K562 (cell line): ENCODE data around the gene PAX8. TPM values are rescaled to one million over a fixed set of nuclear protein-coding genes. Genes with fewer than 3 reads are reported as not detected.

Experiments
- ATAC-seq: fragments of 200-7000 bp; cut with Tn5 transposase; 3 replicates; pipeline ENCODE4 v1.9.1; 2020; ENCODE audit warnings: moderate library complexity
- BruUV-seq: library from RNA; stranded (reverse); fragments of 400-500 nt; replicated peaks from 2 replicates; lab custom pipeline; 2021; lab: Mats Ljungman, UMichigan
- CTCF ChIA-PET: fragments of 300-600 bp; formaldehyde crosslinking; extraction: SDS; loops from one replicate; lab custom pipeline; 2021; ENCODE audit warnings: low intra/inter-chr PET ratio; lab: Yijun Ruan, JAX
- POLR2A ChIA-PET: fragments of 300-600, 350-650 bp; sonication (Branson Sonifier 250); formaldehyde crosslinking; extraction: SDS; loops from one replicate; lab custom pipeline; 2021; ENCODE audit warnings: antibody characterized with exemption, inconsistent platforms; lab: Yijun Ruan, JAX
- DNase-seq, 4 experiments: peaks; one replicate each; pipeline versions ENCODE4 v3.0.0 to v3.0.0-alpha.2; 2011 to 2018; ENCODE audit warnings: low spot score in 3 of 4, mixed read lengths in 3 of 4; ENCODE audit errors: extremely low read depth in 1 of 4
- FAIRE-seq: peaks from 2 replicates; lab custom pipeline; 2011; peaks lifted over from hg19 to GRCh38; lab: Jason Lieb, UNC
- H2AFZ ChIP-seq: 2 replicates; pipeline ENCODE4 v1.6.0; 2011; ENCODE audit warnings: low read depth, low read length, control low read depth, inconsistent platforms
- H3K27ac ChIP-seq: fragments of 200-600 bp; 3 replicates; pipeline ENCODE4 v1.8.0; 2011; ENCODE audit warnings: low read depth, mild to moderate bottlenecking, control low read depth, inconsistent platforms, low read length, moderate library complexity, mixed read lengths; ENCODE audit errors: extremely low read depth
- H3K27me3 ChIP-seq, 2 experiments: fragments of 300-600 bp in 1 of 2; 2 replicates in 1 of 2; 3 replicates in 1 of 2; pipeline versions ENCODE4 v1.6.0 to v1.8.0; 2011; ENCODE audit warnings: inconsistent platforms in 2 of 2, low read length in 2 of 2, mild to moderate bottlenecking in 1 of 2, mixed read lengths in 1 of 2, moderate library complexity in 1 of 2; ENCODE audit not compliant: control insufficient read depth in 2 of 2, insufficient read depth in 2 of 2
- H3K36me3 ChIP-seq: fragments of 300-600 bp; 3 replicates; pipeline ENCODE4 v1.8.0; 2011; ENCODE audit warnings: mild to moderate bottlenecking, low read length, inconsistent platforms; ENCODE audit not compliant: control insufficient read depth, insufficient read depth
- H3K4me1 ChIP-seq, 2 experiments: fragments of 200-600 bp in 1 of 2; replicated peaks in 1 of 2; 2 replicates in 1 of 2; 3 replicates in 1 of 2; pipeline versions ENCODE4 v1.5.1 to v1.8.0; 2011; ENCODE audit warnings: inconsistent platforms in 2 of 2, low read length in 2 of 2, mild to moderate bottlenecking in 1 of 2, mixed read lengths in 1 of 2, moderate library complexity in 1 of 2; ENCODE audit not compliant: control insufficient read depth in 2 of 2, insufficient read depth in 2 of 2
- H3K4me2 ChIP-seq: 2 replicates; pipeline ENCODE4 v1.6.1; 2011; ENCODE audit warnings: low read length, control low read depth, inconsistent platforms, mixed read lengths; ENCODE audit not compliant: insufficient read depth
- H3K4me3 ChIP-seq: fragments of 200-600 bp; sonication (generic), shearing (Covaris generic); 2 replicates; pipeline ENCODE4 v1.5.1; 2016; ENCODE audit warnings: control low read depth, inconsistent platforms
- H3K79me2 ChIP-seq: fragments of 200-600 bp; 3 replicates; pipeline ENCODE4 v1.8.0; 2011; ENCODE audit warnings: low read length, inconsistent platforms; ENCODE audit not compliant: control insufficient read depth, insufficient read depth
- H3K9ac ChIP-seq, 2 experiments: 2 replicates each; pipeline versions ENCODE4 v1.6.0 to v1.6.1; 2011; ENCODE audit warnings: low read depth in 2 of 2, low read length in 2 of 2, control low read depth in 1 of 2, inconsistent platforms in 1 of 2, mild to moderate bottlenecking in 1 of 2, mixed read lengths in 1 of 2; ENCODE audit not compliant: insufficient read depth in 1 of 2
- H3K9me1 ChIP-seq: one replicate; pipeline ENCODE4 v1.6.0; 2011; ENCODE audit warnings: inconsistent platforms, mild to moderate bottlenecking, low read length, moderate library complexity; ENCODE audit not compliant: control insufficient read depth, insufficient read depth
- H3K9me3 ChIP-seq: replicated peaks from 2 replicates; pipeline ENCODE4 v1.5.1; 2011; ENCODE audit warnings: low read depth, low read length, inconsistent platforms; ENCODE audit not compliant: control insufficient read depth, insufficient read depth
- H4K20me1 ChIP-seq: replicated peaks from 2 replicates; pipeline ENCODE4 v1.6.1; 2011; ENCODE audit warnings: low read length, inconsistent platforms, mixed read lengths; ENCODE audit not compliant: control insufficient read depth, insufficient read depth
- CAMTA2 ChIP-seq: fragments of 250-450 bp; sonication (Bioruptor Pico); conservative IDR thresholded peaks from 2 replicates; pipeline ENCODE4 v1.5.1; 2022
- CCAR2 ChIP-seq: fragments of 200-400 bp; formaldehyde crosslinking; IDR thresholded peaks from 2 replicates; pipeline ENCODE4 v1.6.1; 2017; ENCODE audit warnings: mild to moderate bottlenecking, low read depth, low read length
- CREB1 ChIP-seq, 2 experiments: sonication (generic) in 1 of 2; formaldehyde crosslinking in 1 of 2; IDR thresholded peaks; 2 replicates each; pipeline versions ENCODE4 v1.6.1 to v1.8.0; 2012 to 2022; ENCODE audit warnings: inconsistent platforms in 1 of 2, mild to moderate bottlenecking in 1 of 2, missing genetic modification reagents in 1 of 2, moderate library complexity in 1 of 2
- RBFOX2 ChIP-seq: fragments of 200-400 bp; formaldehyde crosslinking; IDR thresholded peaks from 2 replicates; pipeline ENCODE4 v1.6.1; 2017; ENCODE audit warnings: low read depth, mild to moderate bottlenecking, low read length, moderate library complexity
- STAT5B ChIP-seq: fragments of 250-450 bp; sonication (Bioruptor Pico); IDR thresholded peaks from 2 replicates; pipeline ENCODE4 v1.8.0; 2021; ENCODE audit warnings: mild to moderate bottlenecking, inconsistent platforms
- XRCC4 ChIP-seq: IDR thresholded peaks from one replicate; pipeline ENCODE4 v1.6.1; 2011; ENCODE audit not compliant: insufficient read depth, insufficient read length; ENCODE audit errors: extremely low read depth
- ZFP30 ChIP-seq: fragments of 250-450 bp; sonication (Bioruptor Pico); IDR thresholded peaks from 2 replicates; pipeline ENCODE4 v1.8.0; 2022; ENCODE audit warnings: moderate library complexity, mild to moderate bottlenecking, inconsistent platforms, borderline replicate concordance
- ZKSCAN1 ChIP-seq: fragments of 150-350 bp; IDR thresholded peaks from 2 replicates; pipeline ENCODE4 v1.6.1; 2016; ENCODE audit warnings: low read depth, low read length
- WGBS: fragments of 100-300 bp; shearing (Covaris generic); methylation state at CpG from one replicate; pipeline ENCODE4 v1.1.6; 2016; ENCODE audit warnings: low coverage, mixed read lengths; ENCODE audit not compliant: insufficient coverage; ENCODE audit errors: missing lambda C conversion rate; 5-methylcytosine and 5-hydroxymethylcytosine counted together
- in situ Hi-C: fragments of 300-500 bp; cut with MboI; formaldehyde crosslinking; loops from 4 replicates; pipeline ENCODE4 v1.15.0; 2018; ENCODE audit warnings: inconsistent platforms, mixed read lengths
- intact Hi-C: fragments of 100-400 bp; cut with micrococcal nuclease; formaldehyde crosslinking; loops from 2 replicates; pipeline ENCODE4 v1.14.2; 2022
- polyA plus RNA-seq, 8 experiments: library from polyadenylated mRNA; depleted of rRNA in 4 of 8; stranded (reverse) in 5 of 8; unstranded in 3 of 8; fragments of >200 nt; fragmentation: Nextera tagmentation in 2 of 8; fragmentation: Illumina TruSeq in 1 of 8; extraction: Ambion mirVana in 2 of 8; extraction: Trizol in 1 of 8; gene quantifications; 2 replicates each; pipeline versions ENCODE4 v1.2.1 to v1.2.3, GENCODE V29; 2011 to 2014; ENCODE audit warnings: inconsistent platforms in 1 of 8, missing spikeins in 1 of 8
- total RNA-seq, 7 experiments: library from RNA; depleted of rRNA in 6 of 7; stranded (reverse); fragments of >200 nt in 6 of 7; fragmentation: Illumina TruSeq in 2 of 7; extraction: Trizol in 2 of 7; gene quantifications; 2 replicates each; pipeline versions ENCODE4 v1.2.1 to v1.2.3, GENCODE V29; 2011 to 2021; ENCODE audit warnings: low replicate concordance in 1 of 7
- TF ChIP-seq, protein P1 (sequence below): sonication (generic); formaldehyde crosslinking; IDR thresholded peaks from 2 replicates; pipeline ENCODE4 v1.8.0; 2022; ENCODE audit warnings: mild to moderate bottlenecking, missing genetic modification reagents
- TF ChIP-seq, protein P2 (sequence below): sonication (generic); formaldehyde crosslinking; IDR thresholded peaks from 2 replicates; pipeline ENCODE4 v1.8.0; 2022; ENCODE audit warnings: mild to moderate bottlenecking, low read depth, missing genetic modification reagents
- TF ChIP-seq, protein P3 (sequence below): fragments of 450-650 bp; formaldehyde crosslinking; IDR thresholded peaks from 2 replicates; pipeline ENCODE4 v1.4.0; 2022; ENCODE audit warnings: missing genetic modification characterization

Gene PAX8
- total and polyA plus RNA-seq, 9 of the 15 experiments (the other 6 are each of a cell fraction or from before 2014, with no cell fraction given), result 0.13 to 2.1 (median 0.51) TPM

DNA sequence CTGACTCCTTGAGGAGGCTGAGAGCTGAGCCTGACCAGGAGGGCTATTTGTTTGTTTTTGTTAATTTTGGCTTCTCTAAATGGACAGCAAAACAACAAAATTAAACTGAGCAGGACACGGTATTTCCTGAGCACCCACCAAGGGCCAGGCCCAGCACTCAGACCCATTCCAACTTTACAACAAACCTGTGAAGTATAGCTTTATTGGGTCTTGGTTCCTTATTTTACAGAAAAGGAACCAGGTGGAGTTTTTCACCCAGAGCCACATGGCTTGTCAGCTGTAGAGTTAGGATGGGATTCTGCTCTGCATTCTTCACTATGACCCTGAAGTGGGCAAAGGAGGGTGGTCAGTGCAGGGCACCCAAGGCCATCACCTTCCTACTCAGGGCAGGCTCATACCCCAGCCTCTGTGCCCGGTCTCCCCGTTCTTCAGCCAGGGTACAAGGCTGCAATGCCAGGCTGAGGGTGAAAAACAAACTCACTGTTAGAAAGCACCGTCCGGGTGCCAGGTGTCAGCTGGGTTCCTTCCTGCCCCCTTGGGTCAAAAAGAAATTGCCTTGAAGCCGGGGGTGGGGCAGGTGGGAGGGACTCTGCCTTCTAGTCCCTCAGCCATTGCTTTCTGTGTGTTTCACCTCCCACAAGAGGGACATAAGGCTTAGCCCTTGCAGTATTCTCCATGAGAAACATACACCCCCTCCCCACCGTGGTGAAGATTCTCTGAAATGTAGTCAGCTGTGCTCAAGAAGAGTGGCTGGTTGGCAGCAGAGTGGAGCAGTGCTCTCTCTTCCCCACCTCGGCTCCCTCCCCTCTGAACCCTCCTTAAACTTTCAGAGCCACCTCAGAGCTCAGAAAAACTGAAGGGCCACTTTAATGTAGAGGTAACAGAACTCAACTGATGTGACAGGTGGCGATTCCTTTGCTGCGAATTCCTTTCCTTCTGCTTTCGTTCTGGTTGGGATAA is 102.7 kb downstream of the PAX8 start (continued):
- no peak for TF ChIP-seq CCAR2

DNA sequence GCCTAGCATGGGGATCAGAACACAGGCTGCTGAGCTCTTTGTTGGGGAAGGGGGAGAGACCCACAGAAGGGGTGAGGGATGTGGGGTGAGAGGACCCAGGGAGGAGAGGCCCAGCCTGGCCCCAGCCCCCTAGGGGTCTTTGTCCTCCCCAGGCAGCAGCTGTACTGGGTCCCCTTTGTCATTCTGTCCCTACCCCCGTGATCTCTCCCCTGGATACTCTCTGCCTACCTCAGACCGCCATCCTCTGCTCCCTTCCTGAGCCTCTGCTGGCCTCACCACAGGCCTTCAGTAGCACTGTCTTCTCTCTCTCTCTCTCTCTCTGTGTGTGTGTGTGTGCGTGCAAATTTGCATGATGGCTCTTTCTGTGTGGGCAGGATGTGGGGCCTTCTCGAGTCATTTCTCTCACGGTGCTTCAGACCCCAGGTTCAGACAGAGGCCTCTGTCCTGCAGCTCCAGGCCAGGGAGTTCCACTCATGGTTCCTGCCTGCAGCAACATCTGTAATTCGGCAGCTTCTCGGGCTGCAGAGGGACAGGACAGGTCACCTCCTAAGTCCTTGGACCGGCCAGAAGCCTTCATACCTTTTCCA is 103.6 kb downstream of the PAX8 start:
- POLR2A ChIA-PET, result interaction anchor here (0.6 to 3.3 kb wide), 6 partner anchors 8 to 753 kb away, joined by 3 to 32 read pairs (median 4); no protein-coding TSS in a partner anchor
- CTCF ChIA-PET, result no interaction called here
- no TSS peak for BruUV-seq
- Histone ChIP-seq H3K4me2 (peak overlapping the region; percentile 89), H2AFZ (no peak overlapping the region), H3K79me2 (peaks cover 27% of the 10 kb centered on the region), H3K4me1 (peaks cover 23 to 32% of the 10 kb centered on the region in 2 experiments), H3K36me3 (peaks cover 20% of the 10 kb centered on the region; the same call in 2 of the 3 replicates), H4K20me1 (no peaks in the 10 kb centered on the region), H3K9ac (peak overlapping the region; percentile 80 to 92), H3K9me1 (peaks cover 2% of the 10 kb centered on the region), H3K4me3 (peak overlapping the region; percentile 70), H3K27me3 (no peaks in the 10 kb centered on the region), H3K9me3 (no peaks in the 10 kb centered on the region), H3K27ac (no peak overlapping the region)
- WGBS, result 45% methylated on average over 7 of the region's 8 CpGs
- ATAC-seq, result peak; percentile 4; the same call in 1 of the 3 replicates
- DNase-seq, result no peak
- intact Hi-C loops (no loop called here), in situ Hi-C loops (no loop called here)
- no peak for FAIRE-seq
- TF ChIP-seq, protein P1, sequence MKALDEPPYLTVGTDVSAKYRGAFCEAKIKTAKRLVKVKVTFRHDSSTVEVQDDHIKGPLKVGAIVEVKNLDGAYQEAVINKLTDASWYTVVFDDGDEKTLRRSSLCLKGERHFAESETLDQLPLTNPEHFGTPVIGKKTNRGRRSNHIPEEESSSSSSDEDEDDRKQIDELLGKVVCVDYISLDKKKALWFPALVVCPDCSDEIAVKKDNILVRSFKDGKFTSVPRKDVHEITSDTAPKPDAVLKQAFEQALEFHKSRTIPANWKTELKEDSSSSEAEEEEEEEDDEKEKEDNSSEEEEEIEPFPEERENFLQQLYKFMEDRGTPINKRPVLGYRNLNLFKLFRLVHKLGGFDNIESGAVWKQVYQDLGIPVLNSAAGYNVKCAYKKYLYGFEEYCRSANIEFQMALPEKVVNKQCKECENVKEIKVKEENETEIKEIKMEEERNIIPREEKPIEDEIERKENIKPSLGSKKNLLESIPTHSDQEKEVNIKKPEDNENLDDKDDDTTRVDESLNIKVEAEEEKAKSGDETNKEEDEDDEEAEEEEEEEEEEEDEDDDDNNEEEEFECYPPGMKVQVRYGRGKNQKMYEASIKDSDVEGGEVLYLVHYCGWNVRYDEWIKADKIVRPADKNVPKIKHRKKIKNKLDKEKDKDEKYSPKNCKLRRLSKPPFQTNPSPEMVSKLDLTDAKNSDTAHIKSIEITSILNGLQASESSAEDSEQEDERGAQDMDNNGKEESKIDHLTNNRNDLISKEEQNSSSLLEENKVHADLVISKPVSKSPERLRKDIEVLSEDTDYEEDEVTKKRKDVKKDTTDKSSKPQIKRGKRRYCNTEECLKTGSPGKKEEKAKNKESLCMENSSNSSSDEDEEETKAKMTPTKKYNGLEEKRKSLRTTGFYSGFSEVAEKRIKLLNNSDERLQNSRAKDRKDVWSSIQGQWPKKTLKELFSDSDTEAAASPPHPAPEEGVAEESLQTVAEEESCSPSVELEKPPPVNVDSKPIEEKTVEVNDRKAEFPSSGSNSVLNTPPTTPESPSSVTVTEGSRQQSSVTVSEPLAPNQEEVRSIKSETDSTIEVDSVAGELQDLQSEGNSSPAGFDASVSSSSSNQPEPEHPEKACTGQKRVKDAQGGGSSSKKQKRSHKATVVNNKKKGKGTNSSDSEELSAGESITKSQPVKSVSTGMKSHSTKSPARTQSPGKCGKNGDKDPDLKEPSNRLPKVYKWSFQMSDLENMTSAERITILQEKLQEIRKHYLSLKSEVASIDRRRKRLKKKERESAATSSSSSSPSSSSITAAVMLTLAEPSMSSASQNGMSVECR, result 0 out of 2 replicates have a peak, but pooled peaks have one; percentile 9
- TF ChIP-seq ZKSCAN1 (no peak), CAMTA2 (CRISPR knock-in tag) (no peak), XRCC4 (no peak), ZFP30 (CRISPR knock-in tag) (no peak), CREB1 (IDR thresholded peaks at IDR 0.05) (no peak), CREB1 (CRISPR knock-in tag; IDR thresholded peaks at IDR 0.05) (no peak), RBFOX2 (0 out of 2 replicates have a peak, but pooled peaks have one; percentile 12), STAT5B (CRISPR knock-in tag) (no peak)
- TF ChIP-seq, protein P2, sequence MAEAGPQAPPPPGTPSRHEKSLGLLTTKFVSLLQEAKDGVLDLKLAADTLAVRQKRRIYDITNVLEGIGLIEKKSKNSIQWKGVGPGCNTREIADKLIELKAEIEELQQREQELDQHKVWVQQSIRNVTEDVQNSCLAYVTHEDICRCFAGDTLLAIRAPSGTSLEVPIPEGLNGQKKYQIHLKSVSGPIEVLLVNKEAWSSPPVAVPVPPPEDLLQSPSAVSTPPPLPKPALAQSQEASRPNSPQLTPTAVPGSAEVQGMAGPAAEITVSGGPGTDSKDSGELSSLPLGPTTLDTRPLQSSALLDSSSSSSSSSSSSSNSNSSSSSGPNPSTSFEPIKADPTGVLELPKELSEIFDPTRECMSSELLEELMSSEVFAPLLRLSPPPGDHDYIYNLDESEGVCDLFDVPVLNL (CRISPR knock-in tag), result no peak
- TF ChIP-seq, protein P3, sequence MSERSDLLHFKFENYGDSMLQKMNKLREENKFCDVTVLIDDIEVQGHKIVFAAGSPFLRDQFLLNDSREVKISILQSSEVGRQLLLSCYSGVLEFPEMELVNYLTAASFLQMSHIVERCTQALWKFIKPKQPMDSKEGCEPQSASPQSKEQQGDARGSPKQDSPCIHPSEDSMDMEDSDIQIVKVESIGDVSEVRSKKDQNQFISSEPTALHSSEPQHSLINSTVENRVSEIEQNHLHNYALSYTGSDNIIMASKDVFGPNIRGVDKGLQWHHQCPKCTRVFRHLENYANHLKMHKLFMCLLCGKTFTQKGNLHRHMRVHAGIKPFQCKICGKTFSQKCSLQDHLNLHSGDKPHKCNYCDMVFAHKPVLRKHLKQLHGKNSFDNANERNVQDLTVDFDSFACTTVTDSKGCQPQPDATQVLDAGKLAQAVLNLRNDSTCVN (CRISPR knock-in tag), result no peak
